Activated CD4-positive, alpha-beta T cell treated with anti-CD3 and anti-CD28 coated beads for 36 hours (primary cell): ENCODE results near the gene LINC01488. TPM values are rescaled to one million over a fixed set of nuclear protein-coding genes. Genes with fewer than 3 reads are reported as not detected.

Experiments used
- ATAC-seq: fragments of 200-7000 bp; cut with Tn5 transposase; one replicate; pipeline ENCODE4 v1.10.0; 2021; ENCODE audit warnings: mild to moderate bottlenecking, moderate library complexity
- CTCF ChIA-PET: fragments of 350-600 bp; sonication (Branson Sonifier 250); formaldehyde crosslinking; loops from one replicate; lab custom pipeline; 2021; ENCODE audit warnings: antibody characterized with exemption; lab: Charles Lee
- POLR2A ChIA-PET: fragments of 350-600 bp; sonication (Branson Sonifier 250); formaldehyde crosslinking; loops from one replicate; lab custom pipeline; 2021; ENCODE audit warnings: antibody characterized with exemption, inconsistent platforms; lab: Charles Lee
- DNase-seq: peaks from one replicate; pipeline ENCODE4 v3.0.0-alpha.2; 2020
- H3K27ac Mint-ChIP-seq: one replicate; pipeline ENCODE4 v1.8.0; 2021; ENCODE audit warnings: mixed read lengths
- H3K27me3 Mint-ChIP-seq: one replicate; pipeline ENCODE4 v1.8.0; 2021; ENCODE audit warnings: mixed read lengths
- H3K36me3 Mint-ChIP-seq: one replicate; pipeline ENCODE4 v1.8.0; 2021; ENCODE audit warnings: low read depth, mixed read lengths
- H3K4me1 Mint-ChIP-seq: one replicate; pipeline ENCODE4 v1.8.0; 2021; ENCODE audit warnings: mixed read lengths
- H3K4me3 Mint-ChIP-seq: one replicate; pipeline ENCODE4 v1.8.0; 2021; ENCODE audit warnings: mild to moderate bottlenecking, moderate library complexity, mixed read lengths
- H3K9me3 Mint-ChIP-seq: one replicate; pipeline ENCODE4 v1.8.0; 2021; ENCODE audit warnings: low read depth, mixed read lengths
- intact Hi-C, 2 experiments: fragments of 100-400 bp; cut with DNase I in 1 of 2; cut with micrococcal nuclease in 1 of 2; formaldehyde crosslinking; loops; one replicate each; pipeline versions ENCODE4 v1.14.2 to v1.15.1; 2022 to 2024; cut with DNase I, micrococcal nuclease
- total RNA-seq, 2 experiments: library from RNA; stranded (reverse); gene quantifications; one replicate each; pipeline ENCODE4 v1.2.3, GENCODE V29; 2021

The LINC01488 gene
- total RNA-seq, 2 experiments from 2014 or later, result not detected

DNA sequence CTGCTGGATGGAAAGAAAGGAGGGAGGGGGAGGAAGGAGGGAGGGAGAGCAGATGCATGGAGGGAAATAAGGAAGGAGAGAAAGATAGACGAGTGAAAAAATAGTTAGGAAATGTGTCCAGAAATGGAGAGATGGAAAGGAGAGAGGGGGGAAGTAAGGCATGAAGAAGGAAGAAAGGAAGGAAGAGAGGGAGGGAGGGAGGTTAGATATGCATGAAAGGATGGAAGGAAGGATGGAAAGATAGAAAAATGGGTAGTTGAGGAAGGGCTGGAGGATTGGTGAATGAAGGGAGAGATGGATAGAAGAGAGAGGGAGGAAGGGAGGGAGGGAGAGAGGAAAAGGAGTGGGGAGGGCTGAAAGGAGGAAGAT lies 19.6 kb downstream of the LINC01488 start:
- no peak for DNase-seq
- intact Hi-C loops, result no loop called here
- no peaks in the 10 kb centered on the region for H3K36me3 Mint-ChIP-seq
- no peak overlapping the region for H3K4me3 Mint-ChIP-seq
- peaks cover 4% of the 10 kb centered on the region for H3K9me3 Mint-ChIP-seq
- H3K4me1 Mint-ChIP-seq, result no peaks in the 10 kb centered on the region
- POLR2A ChIA-PET, result no interaction called here
- CTCF ChIA-PET, result no interaction called here
- peaks cover 4% of the 10 kb centered on the region for H3K27me3 Mint-ChIP-seq
- no peak for ATAC-seq
- no peak overlapping the region for H3K27ac Mint-ChIP-seq

- H3K36me3 Mint-ChIP-seq, result no peaks in the 10 kb centered on the region
- peaks cover 4% of the 10 kb centered on the region for H3K27me3 Mint-ChIP-seq
- POLR2A ChIA-PET, result no interaction called here
- H3K27ac Mint-ChIP-seq, result no peak overlapping the region
- no peak for ATAC-seq
- intact Hi-C loops, result no loop called here
- peaks cover 8% of the 10 kb centered on the region for H3K9me3 Mint-ChIP-seq
- no peaks in the 10 kb centered on the region for H3K4me1 Mint-ChIP-seq
- CTCF ChIA-PET, result no interaction called here
- no peak for DNase-seq
- H3K4me3 Mint-ChIP-seq, result no peak overlapping the region
Measured at GRCh38 chr11:69501891-69502860, 20.7 kb downstream of the LINC01488 start.

GRCh38 chr11:69504127-69504526 lies 22.7 kb downstream of the LINC01488 start:
- Mint-ChIP-seq H3K27me3 (peaks cover 7% of the 10 kb centered on the region), H3K9me3 (peaks cover 8% of the 10 kb centered on the region), H3K27ac (no peak overlapping the region), H3K36me3 (no peaks in the 10 kb centered on the region), H3K4me3 (no peak overlapping the region), H3K4me1 (peaks cover 3% of the 10 kb centered on the region)
- DNase-seq (no peak), ATAC-seq (no peak)
- CTCF ChIA-PET, result no interaction called here
- intact Hi-C loops, result no loop called here
- POLR2A ChIA-PET, result no interaction called here

DNA sequence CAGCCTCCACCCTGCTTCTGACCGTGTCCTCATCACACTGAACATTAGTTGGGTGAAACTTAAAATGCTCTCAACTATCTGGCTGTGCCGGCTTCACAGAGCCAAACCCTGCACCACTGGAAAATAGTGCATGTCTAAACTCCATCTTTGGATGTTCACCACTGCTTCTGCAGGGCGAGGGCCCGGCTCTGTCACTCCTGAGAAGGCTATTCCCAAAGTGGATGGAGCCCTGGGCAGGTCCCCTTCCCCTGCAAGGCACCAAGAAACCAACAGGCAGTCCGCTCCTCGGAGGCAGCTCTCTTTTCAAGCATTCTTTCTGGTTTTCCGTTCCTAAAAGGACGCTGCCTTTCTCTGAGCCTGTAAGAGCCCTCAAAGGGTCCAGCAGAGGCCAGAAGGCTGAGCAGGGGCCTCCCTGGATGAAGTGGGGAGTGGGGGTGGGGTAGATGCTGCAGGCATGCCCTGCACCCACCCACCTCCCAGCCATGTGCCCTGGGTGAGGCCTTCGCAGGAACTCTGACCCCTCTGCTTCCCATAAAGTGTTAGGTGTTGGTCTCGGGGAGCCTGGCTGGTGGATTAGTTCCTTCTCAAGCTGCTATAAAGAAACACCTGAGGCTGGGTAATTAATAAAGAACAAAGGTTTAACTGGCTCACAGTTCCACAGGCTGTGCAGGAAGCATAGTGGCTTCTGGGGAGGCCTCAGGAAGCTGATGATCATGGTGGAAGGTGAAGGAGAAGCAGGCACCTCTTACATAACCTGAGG lies 23.3 kb downstream of the LINC01488 start:
- ChIA-PET POLR2A (no interaction called here), CTCF (no interaction called here)
- H3K4me1 Mint-ChIP-seq, result peaks cover 5% of the 10 kb centered on the region
- peaks cover 8% of the 10 kb centered on the region for H3K9me3 Mint-ChIP-seq
- intact Hi-C loops, result no loop called here
- H3K4me3 Mint-ChIP-seq, result no peak overlapping the region
- no peak overlapping the region for H3K27ac Mint-ChIP-seq
- H3K27me3 Mint-ChIP-seq, result peaks cover 7% of the 10 kb centered on the region
- H3K36me3 Mint-ChIP-seq, result no peaks in the 10 kb centered on the region
- ATAC-seq (no peak), DNase-seq (no peak)

DNA sequence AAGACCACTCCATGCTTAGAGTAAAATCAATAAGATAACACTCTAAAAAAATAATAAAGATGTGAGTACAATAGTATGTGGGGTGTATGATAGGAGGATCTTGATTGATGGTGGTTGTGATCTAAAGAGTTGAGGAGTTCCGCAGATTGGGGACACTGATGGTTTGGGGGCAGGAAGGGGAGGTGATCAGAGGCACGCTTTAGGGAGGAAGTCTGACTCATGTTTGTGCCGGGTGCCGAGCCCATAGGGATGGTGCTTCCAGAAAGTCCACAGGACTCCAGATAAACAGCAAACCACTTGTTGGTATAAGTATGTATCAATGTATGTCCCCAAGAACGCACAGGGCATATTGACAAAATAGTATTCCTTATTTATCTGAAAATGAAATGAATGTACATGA lies 27.5 kb downstream of the LINC01488 start:
- no peak for ATAC-seq
- Mint-ChIP-seq H3K4me1 (peaks cover 5% of the 10 kb centered on the region), H3K36me3 (no peaks in the 10 kb centered on the region), H3K4me3 (no peak overlapping the region), H3K27ac (no peak overlapping the region), H3K9me3 (peaks cover 8% of the 10 kb centered on the region), H3K27me3 (peaks cover 5% of the 10 kb centered on the region)
- intact Hi-C loops, result no loop called here
- ChIA-PET CTCF (no interaction called here), POLR2A (no interaction called here)
- no peak for DNase-seq

DNA sequence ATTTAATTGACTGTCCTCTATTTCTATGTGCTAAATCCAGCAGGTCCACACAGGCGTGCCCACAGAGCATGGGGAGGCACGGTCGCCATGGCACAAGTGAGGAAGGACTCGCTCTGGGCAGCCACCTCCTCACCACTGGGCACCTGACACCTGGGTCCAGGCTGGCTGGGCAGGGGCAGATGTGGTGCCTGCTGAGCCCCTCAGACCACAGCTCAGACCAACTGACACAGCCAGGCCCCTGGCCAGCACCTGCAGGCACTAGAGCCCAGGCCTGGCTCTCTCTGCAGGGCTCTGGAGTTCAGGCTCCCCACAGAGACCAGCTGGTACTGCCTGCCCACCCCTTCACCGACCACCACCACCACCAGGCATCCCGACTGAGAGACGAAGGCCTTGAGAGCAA lies 27.9 kb downstream of the LINC01488 start:
- Mint-ChIP-seq H3K27ac (no peak overlapping the region), H3K27me3 (peaks cover 5% of the 10 kb centered on the region), H3K9me3 (peaks cover 8% of the 10 kb centered on the region), H3K36me3 (no peaks in the 10 kb centered on the region), H3K4me3 (no peak overlapping the region), H3K4me1 (peaks cover 5% of the 10 kb centered on the region)
- ATAC-seq, result no peak
- intact Hi-C loops, result no loop called here
- CTCF ChIA-PET, result no interaction called here
- POLR2A ChIA-PET, result no interaction called here
- no peak for DNase-seq

GRCh38 chr11:69509846-69510390 lies 28.5 kb downstream of the LINC01488 start:
- H3K4me1 Mint-ChIP-seq, result peaks cover 5% of the 10 kb centered on the region
- H3K9me3 Mint-ChIP-seq, result peaks cover 8% of the 10 kb centered on the region
- H3K27me3 Mint-ChIP-seq, result peaks cover 5% of the 10 kb centered on the region
- intact Hi-C loops, result no loop called here
- no peak for DNase-seq
- H3K27ac Mint-ChIP-seq, result no peak overlapping the region
- H3K4me3 Mint-ChIP-seq, result no peak overlapping the region
- no peak for ATAC-seq
- ChIA-PET POLR2A (no interaction called here), CTCF (no interaction called here)
- no peaks in the 10 kb centered on the region for H3K36me3 Mint-ChIP-seq

GRCh38 chr11:69510471-69511357 lies 29.3 kb downstream of the LINC01488 start:
- Mint-ChIP-seq H3K27ac (no peak overlapping the region), H3K36me3 (no peaks in the 10 kb centered on the region), H3K4me3 (no peak overlapping the region), H3K9me3 (peaks cover 11% of the 10 kb centered on the region), H3K27me3 (peaks cover 3% of the 10 kb centered on the region), H3K4me1 (peaks cover 5% of the 10 kb centered on the region)
- no peak for ATAC-seq
- intact Hi-C loops, result no loop called here
- CTCF ChIA-PET, result no interaction called here
- no peak for DNase-seq
- POLR2A ChIA-PET, result no interaction called here

GRCh38 chr11:69511358-69512055 lies 30.0 kb downstream of the LINC01488 start:
- Mint-ChIP-seq H3K36me3 (no peaks in the 10 kb centered on the region), H3K27me3 (peaks cover 3% of the 10 kb centered on the region), H3K9me3 (peaks cover 5% of the 10 kb centered on the region), H3K4me1 (peaks cover 5% of the 10 kb centered on the region), H3K27ac (no peak overlapping the region), H3K4me3 (no peak overlapping the region)
- no peak for ATAC-seq
- ChIA-PET POLR2A (no interaction called here), CTCF (no interaction called here)
- DNase-seq, result no peak
- intact Hi-C loops, result no loop called here

GRCh38 chr11:69512136-69512535 lies 30.7 kb downstream of the LINC01488 start:
- POLR2A ChIA-PET, result no interaction called here
- no peak overlapping the region for H3K4me3 Mint-ChIP-seq
- ATAC-seq (no peak), DNase-seq (no peak)
- H3K36me3 Mint-ChIP-seq, result no peaks in the 10 kb centered on the region
- CTCF ChIA-PET, result interaction anchor here (0.7 kb wide), 1 partner anchor 156 kb away, joined by 3 read pairs; no protein-coding TSS in a partner anchor
- intact Hi-C loops, result no loop called here
- H3K4me1 Mint-ChIP-seq, result peaks cover 5% of the 10 kb centered on the region
- peaks cover 5% of the 10 kb centered on the region for H3K9me3 Mint-ChIP-seq
- H3K27me3 Mint-ChIP-seq, result peaks cover 3% of the 10 kb centered on the region
- no peak overlapping the region for H3K27ac Mint-ChIP-seq
